GM18868 (cell line): ENCODE data around the gene MORN4.
"Not testable (repeated sequence)": the region's sequence is repeated elsewhere in the genome, so short reads cannot be mapped to it uniquely, and the experiment has no call there.

ENCODE experiments used
- ATAC-seq: cut with Tn5 transposase; IDR thresholded peaks from one replicate; pipeline ENCODE4 v1.9.1; 2021; ENCODE audit warnings: mild to moderate bottlenecking, moderate library complexity; ENCODE audit not compliant: unreplicated experiment

The MORN4 gene

GRCh38 chr10:97632949-97633884 is at the start of gene MORN4:
TSS of gene MORN4 (minus strand) at chr10:97633500. CDS start at chr10:97619653, 13,847 bp downstream.
- peak; percentile 100 for ATAC-seq

- no peak for ATAC-seq
Measured at GRCh38 chr10:97682042-97682441, 48.7 kb upstream of the MORN4 start.

GRCh38 chr10:97679594-97679993 is 46.3 kb upstream of the MORN4 start:
- ATAC-seq: no peak

GRCh38 chr10:97676770-97677581 is 43.7 kb upstream of the MORN4 start:
- ATAC-seq: peak; percentile 78

- no peak for ATAC-seq
Measured at GRCh38 chr10:97675222-97675621, 41.9 kb upstream of the MORN4 start.

- ATAC-seq: no peak
Measured at GRCh38 chr10:97673736-97674525, 40.6 kb upstream of the MORN4 start.

- no peak for ATAC-seq
Measured at GRCh38 chr10:97669571-97669970, 36.3 kb upstream of the MORN4 start.

- ATAC-seq: no peak
Measured at GRCh38 chr10:97667463-97667862, 34.2 kb upstream of the MORN4 start.

- ATAC-seq: no peak
Measured at GRCh38 chr10:97666992-97667391, 33.7 kb upstream of the MORN4 start.

- no peak for ATAC-seq
Measured at GRCh38 chr10:97664282-97664850, 31.1 kb upstream of the MORN4 start.

- ATAC-seq: no peak
Measured at GRCh38 chr10:97659589-97659988, 26.3 kb upstream of the MORN4 start.

GRCh38 chr10:97656777-97657176 is 23.5 kb upstream of the MORN4 start:
- no peak for ATAC-seq

- no peak for ATAC-seq
Measured at GRCh38 chr10:97651773-97652172, 18.5 kb upstream of the MORN4 start.

GRCh38 chr10:97650726-97651125 is 17.4 kb upstream of the MORN4 start:
- ATAC-seq: no peak

GRCh38 chr10:97649405-97649750 is 16.1 kb upstream of the MORN4 start:
- not testable (repeated sequence) for ATAC-seq

GRCh38 chr10:97648562-97649404 is 15.5 kb upstream of the MORN4 start:
- ATAC-seq: no peak

- no peak for ATAC-seq
Measured at GRCh38 chr10:97647556-97647955, 14.3 kb upstream of the MORN4 start.

GRCh38 chr10:97644936-97645335 is 11.6 kb upstream of the MORN4 start:
- ATAC-seq: no peak

GRCh38 chr10:97643441-97643985 is 10.2 kb upstream of the MORN4 start:
- no peak for ATAC-seq
